HG02884 (cell line): ENCODE measurements around the gene CPA4.
"Not testable (repeated sequence)": the region's sequence is repeated elsewhere in the genome, so short reads cannot be mapped to it uniquely, and the experiment has no call there.

Source experiments
- ATAC-seq: cut with Tn5 transposase; IDR thresholded peaks from one replicate; pipeline ENCODE4 v1.9.1; 2021; ENCODE audit warnings: mild to moderate bottlenecking, moderate library complexity; ENCODE audit not compliant: unreplicated experiment

Gene CPA4, protein sequence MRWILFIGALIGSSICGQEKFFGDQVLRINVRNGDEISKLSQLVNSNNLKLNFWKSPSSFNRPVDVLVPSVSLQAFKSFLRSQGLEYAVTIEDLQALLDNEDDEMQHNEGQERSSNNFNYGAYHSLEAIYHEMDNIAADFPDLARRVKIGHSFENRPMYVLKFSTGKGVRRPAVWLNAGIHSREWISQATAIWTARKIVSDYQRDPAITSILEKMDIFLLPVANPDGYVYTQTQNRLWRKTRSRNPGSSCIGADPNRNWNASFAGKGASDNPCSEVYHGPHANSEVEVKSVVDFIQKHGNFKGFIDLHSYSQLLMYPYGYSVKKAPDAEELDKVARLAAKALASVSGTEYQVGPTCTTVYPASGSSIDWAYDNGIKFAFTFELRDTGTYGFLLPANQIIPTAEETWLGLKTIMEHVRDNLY

DNA sequence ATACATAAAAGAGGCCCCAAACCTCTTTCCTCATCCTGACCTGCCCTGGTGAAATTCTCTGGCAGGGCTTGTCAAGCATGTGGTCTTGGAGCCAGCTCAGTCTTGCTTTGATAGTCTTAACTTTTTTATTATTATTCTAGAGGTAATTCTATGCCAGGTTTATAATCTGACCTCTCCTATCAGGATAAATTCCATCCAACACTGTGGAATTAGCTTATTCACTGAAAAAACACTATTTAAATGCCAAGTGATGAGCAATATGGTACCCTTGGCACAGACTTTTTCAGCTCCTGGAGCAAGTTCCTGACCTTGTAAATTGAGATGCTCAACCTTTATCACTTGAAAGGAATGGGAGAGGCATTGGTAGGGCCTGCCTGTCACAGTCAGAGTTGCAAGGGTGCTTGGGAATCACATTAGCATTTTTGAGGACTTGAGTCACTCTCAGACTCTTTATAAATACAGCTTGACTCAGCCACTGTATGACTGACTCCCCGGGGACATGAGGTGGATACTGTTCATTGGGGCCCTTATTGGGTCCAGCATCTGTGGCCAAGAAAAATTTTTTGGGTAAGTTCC lies at the start of gene CPA4:
Gene CPA4, plus strand, starts transcription at position 480 of the 576 bp plus-strand sequence. Its CDS starts 20 bp downstream, at position 500.
- no peak for ATAC-seq

- not testable (repeated sequence) for ATAC-seq
These were observed 49.5 kb upstream of the CPA4 start for GRCh38 chr7:130243486-130243885.

DNA sequence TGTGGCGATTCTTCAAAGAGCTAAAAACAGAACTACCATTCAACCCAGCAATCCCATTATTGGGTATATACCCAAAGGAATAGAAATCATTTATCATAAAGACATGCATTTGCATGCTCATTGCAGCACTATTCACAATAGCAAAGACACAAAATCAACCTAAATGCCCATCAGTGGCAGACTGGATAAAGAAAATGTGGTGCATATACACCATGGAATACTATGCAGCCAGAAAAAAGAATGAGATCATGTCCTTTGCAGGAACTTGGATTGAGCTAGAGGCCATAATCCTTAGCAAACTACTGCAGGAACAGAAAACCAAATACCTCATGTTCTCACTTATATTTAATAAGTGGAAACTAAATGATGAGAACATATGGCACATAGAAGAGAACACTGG lies 46.5 kb upstream of the CPA4 start:
- ATAC-seq, result not testable (repeated sequence)

DNA sequence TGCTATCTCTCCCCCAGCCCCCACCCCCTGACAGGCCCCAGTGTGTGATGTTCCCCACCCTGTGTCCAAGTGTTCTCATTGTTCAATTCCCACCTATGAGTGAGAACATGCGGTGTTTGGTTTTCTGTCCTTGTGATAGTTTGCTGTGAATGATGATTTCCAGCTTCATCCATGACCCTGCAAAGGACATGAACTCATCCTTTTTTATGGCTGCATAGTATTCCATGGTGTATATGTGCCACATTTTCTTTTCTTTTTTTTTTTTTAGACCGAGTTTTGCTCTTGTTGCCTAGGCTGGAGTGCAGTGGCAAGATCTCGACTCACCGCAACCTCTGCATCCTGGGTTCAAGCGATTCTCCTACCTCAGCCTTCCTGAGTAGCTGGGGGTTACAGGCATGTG lies 44.1 kb upstream of the CPA4 start:
- not testable (repeated sequence) for ATAC-seq

GRCh38 chr7:130249626-130250025 lies 43.3 kb upstream of the CPA4 start:
- ATAC-seq, result not testable (repeated sequence)

DNA sequence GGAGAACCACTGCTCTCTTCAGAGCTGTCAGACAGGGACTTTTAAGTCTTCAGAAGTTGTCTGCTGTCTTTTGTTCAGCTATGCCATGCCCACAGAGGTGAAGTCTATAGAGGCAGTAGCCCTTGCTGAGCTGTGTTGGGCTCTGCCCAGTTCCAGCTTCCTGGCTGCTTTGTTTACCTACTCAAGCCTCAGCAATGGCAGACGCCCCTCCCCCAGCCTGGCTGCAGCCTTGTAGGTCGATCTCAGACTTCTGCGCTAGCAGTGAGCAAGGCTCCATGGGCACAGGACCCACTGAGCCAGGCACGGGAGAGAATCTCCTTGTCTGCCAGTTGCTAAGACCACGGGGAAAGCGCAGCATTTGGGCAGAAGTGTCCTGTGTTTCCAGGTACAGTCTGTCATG lies 38.4 kb upstream of the CPA4 start:
- ATAC-seq, result no peak

DNA sequence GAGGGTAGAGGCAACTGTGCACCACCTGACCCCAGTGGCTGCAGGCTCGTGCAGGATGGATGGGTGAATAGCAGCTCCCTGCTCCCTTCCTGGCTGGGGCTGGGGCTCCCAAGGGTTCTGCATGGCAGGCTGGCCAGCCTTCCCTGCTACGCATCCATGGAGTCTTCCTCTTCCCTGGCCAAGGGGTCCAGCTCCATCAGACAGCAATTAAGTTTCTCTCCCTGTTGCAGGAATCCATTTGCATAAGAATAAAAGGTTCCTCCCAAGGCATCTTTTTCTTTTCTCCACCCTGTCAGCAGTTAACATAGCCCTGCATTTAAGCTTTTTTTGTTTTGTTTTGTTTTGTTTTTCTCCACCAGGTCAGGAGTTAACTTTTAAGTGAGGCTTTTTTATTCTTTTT lies 36.3 kb upstream of the CPA4 start:
- no peak for ATAC-seq

- no peak for ATAC-seq
These were observed 34.4 kb upstream of the CPA4 start for GRCh38 chr7:130258494-130259078.

- ATAC-seq, result no peak
These were observed 30.5 kb upstream of the CPA4 start for GRCh38 chr7:130262448-130262847.

GRCh38 chr7:130263130-130263529 lies 29.8 kb upstream of the CPA4 start:
- no peak for ATAC-seq

DNA sequence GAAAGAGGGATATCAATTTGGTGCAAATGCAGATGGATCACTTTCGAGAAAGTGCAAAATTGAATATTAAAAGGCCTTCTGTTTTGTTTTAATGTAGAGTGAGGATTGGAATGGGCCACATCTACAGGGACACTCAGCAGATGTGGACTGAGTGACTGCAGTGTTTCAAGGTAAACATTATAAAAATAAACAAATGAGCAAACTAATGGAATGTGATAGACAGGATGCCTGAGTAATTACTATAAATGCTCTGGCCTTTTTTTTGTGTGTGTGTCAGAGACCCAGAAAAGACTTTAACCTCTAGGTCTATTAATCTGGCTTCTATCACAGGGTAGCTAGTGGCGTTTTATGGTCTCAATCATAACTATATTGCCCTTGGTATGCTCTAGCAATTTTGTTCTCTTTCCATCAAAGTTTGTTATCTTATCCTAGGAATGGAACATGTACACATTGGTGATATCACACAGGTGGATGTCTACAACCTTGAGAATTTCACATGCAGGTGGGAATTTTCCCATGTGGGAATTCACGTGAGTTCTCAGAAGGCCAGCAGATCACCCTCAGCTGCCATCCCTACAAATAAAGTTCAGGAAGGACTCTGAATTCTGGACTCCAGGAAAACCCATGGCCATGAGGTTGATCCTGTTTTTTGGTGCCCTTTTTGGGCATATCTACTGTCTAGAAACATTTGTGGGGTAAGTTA lies 26.6 kb upstream of the CPA4 start, which contains the start of gene CPA2:
Gene CPA2, plus strand, starts transcription at position 606 of the 703 bp plus-strand sequence. Its CDS starts 19 bp downstream, at position 625.
- no peak for ATAC-seq

DNA sequence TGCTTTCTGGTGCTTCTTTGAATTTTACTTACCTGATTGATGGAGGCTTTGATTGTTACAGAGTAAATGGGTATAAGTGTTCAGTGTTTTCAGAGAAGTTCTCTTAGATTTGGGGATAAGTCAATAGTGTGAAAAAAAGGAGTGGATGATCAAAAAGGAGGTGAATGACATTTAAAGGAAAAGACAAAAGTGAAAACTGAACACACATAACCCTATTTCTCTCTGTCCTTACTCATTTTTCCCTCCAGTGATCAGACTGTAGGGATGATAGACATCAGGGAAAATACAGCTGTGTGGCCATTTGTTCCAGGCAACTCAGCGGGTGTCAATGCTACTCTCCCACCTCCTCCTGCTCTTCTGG lies 26.0 kb upstream of the CPA4 start:
- ATAC-seq, result no peak

DNA sequence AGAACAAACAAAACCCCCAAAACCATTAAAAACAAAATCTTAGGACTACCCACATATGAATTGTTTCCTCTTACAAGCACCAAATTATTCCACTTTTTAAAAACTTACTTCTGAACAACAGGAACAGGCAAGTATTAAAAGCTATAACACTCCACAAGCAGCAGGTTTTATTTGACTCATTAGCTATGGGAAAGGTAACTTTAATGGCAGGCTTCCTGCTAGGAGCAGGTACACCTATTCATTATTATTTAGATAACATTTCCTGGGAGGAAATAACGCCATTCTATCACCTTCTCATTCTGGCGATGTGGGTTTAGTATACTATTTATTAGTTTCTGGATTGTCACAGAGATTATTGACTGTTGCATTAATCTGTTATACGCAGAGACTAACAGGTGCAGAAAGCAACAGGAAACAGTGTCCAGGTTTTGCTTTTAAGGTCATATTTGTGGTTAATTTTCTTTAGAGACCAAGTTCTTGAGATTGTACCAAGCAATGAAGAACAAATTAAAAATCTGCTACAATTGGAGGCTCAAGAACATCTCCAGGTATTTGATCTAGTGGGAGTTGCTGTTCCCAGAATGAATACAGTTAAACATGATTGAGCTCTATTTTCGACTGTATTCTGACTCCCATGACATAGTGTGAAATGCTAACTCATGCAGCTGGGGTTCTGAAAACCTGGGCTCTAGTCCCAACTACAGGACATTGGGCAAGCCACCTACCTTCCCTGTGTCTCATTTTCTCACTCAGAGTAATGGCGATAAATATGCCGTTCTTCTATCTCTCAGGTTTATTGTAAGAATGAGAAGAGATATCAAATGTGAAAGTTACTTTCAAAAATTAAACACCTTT lies 24.3 kb upstream of the CPA4 start:
- ATAC-seq, result no peak

GRCh38 chr7:130269318-130269694 lies 23.7 kb upstream of the CPA4 start:
- no peak for ATAC-seq

DNA sequence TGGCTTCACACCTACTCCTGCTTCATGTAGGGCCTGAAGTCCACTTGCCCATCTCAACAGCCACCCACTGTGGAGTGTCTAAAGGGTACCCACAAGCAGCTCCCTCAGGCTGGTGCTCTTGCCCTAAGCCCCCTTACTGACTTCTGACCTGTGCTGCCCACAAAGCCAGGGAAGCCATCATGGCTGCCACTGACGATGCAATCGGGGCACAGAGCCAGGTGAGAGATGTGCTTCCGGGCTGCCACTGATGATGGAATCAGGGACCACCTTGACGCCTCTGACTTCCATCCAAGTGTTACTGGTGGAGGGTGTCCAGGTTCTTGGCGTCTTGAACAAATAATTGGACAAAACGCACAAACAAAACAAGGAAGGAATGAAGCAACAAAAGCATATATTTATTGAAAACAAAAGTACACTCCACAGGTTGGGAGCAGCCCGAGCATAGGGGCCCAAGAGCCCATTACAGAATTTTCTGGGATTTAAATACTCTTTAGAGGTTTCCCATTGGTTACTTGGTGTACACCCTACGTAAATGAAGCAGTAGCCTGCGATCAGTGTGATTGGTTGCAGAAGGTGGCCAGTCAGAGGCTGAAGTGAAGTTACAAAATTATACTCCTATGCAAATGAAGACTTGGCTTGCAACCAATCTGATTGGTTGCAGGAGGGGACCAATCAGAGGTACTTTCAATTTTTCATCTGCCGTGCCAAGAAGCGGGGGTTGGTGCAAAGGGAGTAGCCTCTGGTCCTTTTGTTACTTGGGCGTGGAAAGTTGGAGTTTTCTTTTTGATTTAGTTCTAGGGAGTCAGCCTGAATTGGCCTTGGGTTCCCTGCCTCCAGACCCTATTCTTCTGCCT lies 21.8 kb upstream of the CPA4 start:
- no peak for ATAC-seq

DNA sequence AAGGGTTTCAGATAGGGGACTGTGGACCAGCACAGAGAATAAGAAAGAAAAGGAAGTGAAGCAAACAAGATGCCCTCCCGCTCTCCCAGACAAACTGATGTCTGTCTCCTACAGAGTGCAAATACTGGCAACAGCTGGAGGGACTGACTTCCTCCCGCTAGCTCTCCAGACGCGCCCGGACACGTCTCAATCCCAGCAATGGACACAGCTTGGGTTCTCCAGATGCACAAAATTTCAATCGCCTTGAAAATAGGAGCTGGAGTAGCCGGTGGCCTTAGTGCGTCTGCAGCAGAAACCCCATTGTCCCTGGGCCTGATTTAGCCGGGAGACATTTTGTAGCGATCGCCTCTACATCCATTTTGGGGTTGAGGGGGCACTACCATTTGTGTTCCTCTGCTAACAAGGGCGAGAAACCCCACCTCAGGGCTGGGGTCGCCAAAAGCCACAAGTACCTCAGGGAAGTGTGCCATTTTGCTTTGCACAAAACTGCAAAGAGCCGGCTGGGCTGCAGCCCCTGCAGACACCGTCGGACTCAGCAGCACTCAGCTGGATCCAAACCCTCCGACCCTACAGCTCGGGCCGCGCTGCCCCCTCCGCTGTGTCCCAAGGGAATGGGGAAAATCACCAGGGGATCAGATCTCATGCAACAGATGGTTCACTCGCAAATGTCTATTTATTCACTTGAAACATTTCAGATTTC lies 20.4 kb upstream of the CPA4 start:
- ATAC-seq, result no peak

DNA sequence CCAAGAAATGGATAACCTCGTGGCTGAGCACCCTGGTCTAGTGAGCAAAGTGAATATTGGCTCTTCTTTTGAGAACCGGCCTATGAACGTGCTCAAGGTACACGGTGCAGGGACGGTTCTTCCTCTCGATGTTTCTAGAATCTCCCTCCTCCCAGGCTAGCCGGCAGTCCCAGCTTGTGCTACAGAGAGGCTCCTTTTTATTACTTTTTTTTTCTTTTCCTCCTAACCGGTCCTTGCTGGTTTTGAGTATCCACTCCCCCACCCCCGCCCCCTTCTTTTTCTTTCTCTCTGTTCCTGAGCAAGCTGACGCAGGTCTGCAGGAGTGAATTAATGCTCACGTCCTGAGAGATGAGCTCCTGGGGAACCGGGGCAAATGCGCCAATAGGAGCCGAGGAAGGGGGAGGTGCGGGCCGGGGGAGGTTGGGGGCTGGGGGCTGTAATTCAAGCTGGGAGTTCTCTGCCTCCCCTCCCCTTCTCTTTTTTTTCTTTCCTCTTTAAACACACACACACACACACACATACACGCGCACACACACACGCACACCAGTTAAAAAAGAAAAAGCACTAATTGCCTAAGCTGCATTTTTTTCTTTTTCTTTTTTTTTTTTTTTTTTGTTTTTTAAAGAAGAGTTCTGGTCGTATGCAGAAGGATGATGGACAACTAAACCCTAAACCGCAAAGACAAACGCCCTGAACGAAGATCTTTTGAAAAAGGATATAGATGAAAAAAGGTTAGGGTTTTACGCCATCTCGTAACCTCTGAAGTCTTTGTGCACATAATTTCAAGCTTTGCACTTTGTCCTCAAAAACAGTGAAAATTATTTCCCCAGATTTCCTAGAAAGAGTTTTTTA lies 19.7 kb upstream of the CPA4 start:
- ATAC-seq, result no peak

GRCh38 chr7:130273933-130274255 lies 19.1 kb upstream of the CPA4 start:
- no peak for ATAC-seq
